GM12892 (cell line): Measurements from ENCODE around the gene SNAP25.

ENCODE experiments used
- POLR2A ChIP-seq: IDR thresholded peaks from 2 replicates; pipeline ENCODE4 v1.6.1; 2011; ENCODE audit warnings: low read depth, low read length, control low read depth
- POLR2AphosphoS5 ChIP-seq: IDR thresholded peaks from 2 replicates; pipeline ENCODE4 v1.6.1; 2011; ENCODE audit warnings: low read depth, low read length, control low read depth
- TAF1 ChIP-seq: IDR thresholded peaks from 2 replicates; pipeline ENCODE4 v1.6.1; 2011; ENCODE audit warnings: low read depth, mild to moderate bottlenecking, control low read depth, low read length, borderline replicate concordance

DNA sequence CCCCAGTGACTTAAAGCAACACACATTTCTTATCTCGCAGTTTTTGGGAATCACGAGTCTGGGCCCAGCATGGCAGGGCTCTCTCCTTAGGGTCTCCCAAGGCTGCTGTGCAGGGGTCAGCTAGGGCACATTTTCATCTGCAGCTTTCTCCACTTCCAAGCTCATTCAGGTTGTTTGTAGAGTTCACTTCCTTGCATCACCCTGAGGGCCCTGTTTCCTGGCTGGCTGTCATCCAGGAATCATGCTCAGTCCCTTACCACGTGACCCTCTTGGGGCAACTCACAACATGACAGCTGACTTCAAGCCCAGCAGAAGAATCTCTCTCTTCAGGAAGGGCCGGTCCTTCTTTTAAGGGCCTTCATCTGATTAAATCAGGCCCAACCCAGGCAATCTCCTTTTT is 21.3 kb downstream of the SNAP25 start:
- no peak for TF ChIP-seq POLR2AphosphoS5
- TF ChIP-seq POLR2A: no peak
- no peak for TF ChIP-seq TAF1
